ENCODE data around the gene RSPO4.

DNA sequence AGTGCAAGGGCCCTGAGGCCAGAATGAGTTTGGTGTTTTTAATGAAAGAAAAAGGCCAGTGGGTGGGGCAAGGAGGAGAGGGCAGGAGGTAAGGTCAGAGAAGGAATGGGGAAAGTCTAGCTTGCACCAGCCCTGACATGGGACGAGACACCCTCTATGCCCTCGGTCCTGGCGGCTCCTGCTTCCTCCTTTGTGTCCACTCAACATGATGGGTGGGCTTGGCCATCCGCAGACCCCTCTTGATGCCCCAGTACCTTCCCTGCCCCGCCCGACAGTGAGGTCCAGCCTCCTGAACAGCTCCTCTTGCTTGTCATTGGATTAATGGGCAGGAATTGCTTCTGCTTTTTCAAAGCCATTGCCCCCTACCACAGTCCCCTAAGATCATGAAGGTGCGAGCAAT is 52.4 kb downstream of the RSPO4 start:
- TF ChIP-seq MYC (IDR thresholded peaks at IDR 0.05; ENCODE audit: low read depth, low read length), result no peak
- TF ChIP-seq, protein P1, sequence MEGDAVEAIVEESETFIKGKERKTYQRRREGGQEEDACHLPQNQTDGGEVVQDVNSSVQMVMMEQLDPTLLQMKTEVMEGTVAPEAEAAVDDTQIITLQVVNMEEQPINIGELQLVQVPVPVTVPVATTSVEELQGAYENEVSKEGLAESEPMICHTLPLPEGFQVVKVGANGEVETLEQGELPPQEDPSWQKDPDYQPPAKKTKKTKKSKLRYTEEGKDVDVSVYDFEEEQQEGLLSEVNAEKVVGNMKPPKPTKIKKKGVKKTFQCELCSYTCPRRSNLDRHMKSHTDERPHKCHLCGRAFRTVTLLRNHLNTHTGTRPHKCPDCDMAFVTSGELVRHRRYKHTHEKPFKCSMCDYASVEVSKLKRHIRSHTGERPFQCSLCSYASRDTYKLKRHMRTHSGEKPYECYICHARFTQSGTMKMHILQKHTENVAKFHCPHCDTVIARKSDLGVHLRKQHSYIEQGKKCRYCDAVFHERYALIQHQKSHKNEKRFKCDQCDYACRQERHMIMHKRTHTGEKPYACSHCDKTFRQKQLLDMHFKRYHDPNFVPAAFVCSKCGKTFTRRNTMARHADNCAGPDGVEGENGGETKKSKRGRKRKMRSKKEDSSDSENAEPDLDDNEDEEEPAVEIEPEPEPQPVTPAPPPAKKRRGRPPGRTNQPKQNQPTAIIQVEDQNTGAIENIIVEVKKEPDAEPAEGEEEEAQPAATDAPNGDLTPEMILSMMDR (IDR thresholded peaks at IDR 0.05; ENCODE audit: extremely low read depth in 1 of 2, insufficient read depth in 1 of 2, low read depth in 1 of 2, low read length in 2 of 2), result no peak
